GM18508 (cell line): ENCODE measurements around the gene MUC3A.

Source experiments
- ATAC-seq: cut with Tn5 transposase; IDR thresholded peaks from one replicate; pipeline ENCODE4 v1.9.1; 2021; ENCODE audit warnings: moderate number of reproducible peaks; ENCODE audit not compliant: insufficient read depth, unreplicated experiment

Gene MUC3A

DNA sequence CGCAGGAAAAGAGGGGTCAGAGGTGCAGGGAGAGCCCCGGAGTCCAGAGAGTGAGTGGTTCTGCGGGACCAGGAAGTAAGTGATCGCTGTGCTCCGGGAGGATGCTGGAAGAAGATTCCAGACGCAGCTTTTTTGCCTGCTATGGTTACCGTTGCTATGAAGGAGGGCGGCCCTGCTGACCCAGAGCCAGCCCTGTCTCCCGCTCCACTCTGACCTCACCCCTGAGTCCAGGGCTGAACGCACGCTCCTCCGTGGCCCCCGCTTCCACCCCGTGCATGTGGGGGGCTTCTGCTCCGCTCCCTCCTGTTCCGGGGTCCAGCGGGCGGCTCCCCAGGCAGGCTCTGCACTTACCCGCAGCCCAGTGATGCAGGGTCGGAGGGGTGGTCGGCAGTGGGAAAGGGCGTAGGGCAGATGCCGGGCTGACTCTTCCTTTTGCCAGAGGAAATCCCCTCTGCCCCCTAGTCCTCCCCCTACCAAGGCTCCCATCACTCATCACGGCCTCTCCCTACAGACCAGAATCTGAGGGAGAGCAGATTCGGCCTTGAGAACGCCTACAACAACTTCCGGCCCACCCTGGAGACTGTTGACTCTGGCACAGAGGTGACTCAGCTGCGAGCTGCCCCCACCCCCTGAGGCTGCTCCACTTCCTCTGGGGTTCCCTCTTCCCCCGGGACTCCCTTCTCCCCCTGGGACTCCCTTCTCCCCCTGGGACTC lies 67.9 kb downstream of the MUC3A start:
- no peak for ATAC-seq
